Stomach (tissue), 4 donors: Measurements from ENCODE around the gene C1orf53.

Experiments
- POLR2A ChIP-seq, 4 donors: fragments of 450-650 bp; IDR thresholded peaks; one replicate each; pipeline ENCODE4 v1.6.1; 2016; ENCODE audit warnings: antibody characterized with exemption in 4 of 4, control low read depth in 2 of 4, mild to moderate bottlenecking in 1 of 4, moderate library complexity in 1 of 4
- POLR2AphosphoS5 ChIP-seq, 3 donors: sonication (generic); formaldehyde crosslinking; IDR thresholded peaks; one replicate each; pipeline ENCODE4 v1.6.1; 2016; ENCODE audit warnings: antibody characterized with exemption in 3 of 3
- TF ChIP-seq, protein P1 (sequence below), 7 experiments: fragments of 450-650 bp in 4 of 7; fragments of 200-600 bp in 3 of 7; sonication (generic) in 3 of 7; IDR thresholded peaks; one replicate each; pipeline ENCODE4 v1.5.1; 2016 to 2019; ENCODE audit warnings: antibody characterized with exemption in 7 of 7, control low read depth in 2 of 7, mild to moderate bottlenecking in 1 of 7

DNA sequence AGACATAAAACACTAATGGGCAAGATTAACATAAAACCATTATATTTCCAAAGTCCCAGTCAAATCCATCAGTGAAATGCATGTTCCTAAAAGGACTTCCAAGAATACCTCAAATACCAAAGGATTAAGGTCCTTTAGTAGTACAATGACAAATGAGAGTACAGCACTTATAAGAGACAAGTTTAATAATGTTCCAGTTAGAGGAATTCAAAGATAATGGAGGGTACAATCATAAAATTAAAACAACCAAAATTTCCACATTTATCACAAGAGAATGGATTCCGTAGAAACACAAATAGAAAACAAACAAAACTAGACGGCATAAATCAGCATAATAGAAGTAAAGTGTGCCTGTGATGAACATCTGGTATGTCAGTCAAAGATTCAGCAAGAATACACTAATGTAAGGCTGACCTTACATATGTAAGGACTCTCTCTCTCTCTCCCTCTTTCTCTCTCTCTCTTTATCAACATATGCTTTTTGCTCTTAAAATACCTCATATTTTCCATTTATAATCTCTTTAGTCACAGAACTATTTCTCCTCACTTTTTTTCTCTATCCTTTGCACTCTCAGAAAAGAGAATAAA, 32.8 kb upstream of the C1orf53 start:
- TF ChIP-seq, protein P1, sequence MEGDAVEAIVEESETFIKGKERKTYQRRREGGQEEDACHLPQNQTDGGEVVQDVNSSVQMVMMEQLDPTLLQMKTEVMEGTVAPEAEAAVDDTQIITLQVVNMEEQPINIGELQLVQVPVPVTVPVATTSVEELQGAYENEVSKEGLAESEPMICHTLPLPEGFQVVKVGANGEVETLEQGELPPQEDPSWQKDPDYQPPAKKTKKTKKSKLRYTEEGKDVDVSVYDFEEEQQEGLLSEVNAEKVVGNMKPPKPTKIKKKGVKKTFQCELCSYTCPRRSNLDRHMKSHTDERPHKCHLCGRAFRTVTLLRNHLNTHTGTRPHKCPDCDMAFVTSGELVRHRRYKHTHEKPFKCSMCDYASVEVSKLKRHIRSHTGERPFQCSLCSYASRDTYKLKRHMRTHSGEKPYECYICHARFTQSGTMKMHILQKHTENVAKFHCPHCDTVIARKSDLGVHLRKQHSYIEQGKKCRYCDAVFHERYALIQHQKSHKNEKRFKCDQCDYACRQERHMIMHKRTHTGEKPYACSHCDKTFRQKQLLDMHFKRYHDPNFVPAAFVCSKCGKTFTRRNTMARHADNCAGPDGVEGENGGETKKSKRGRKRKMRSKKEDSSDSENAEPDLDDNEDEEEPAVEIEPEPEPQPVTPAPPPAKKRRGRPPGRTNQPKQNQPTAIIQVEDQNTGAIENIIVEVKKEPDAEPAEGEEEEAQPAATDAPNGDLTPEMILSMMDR (IDR thresholded peaks at IDR 0.05) = no peak
- no peak for TF ChIP-seq POLR2A (IDR thresholded peaks at IDR 0.05)
- no peak for TF ChIP-seq POLR2AphosphoS5 (IDR thresholded peaks at IDR 0.05)
